Esophagus squamous epithelium (tissue), 5 donors: ENCODE data around the gene ASIC3. TPM values are rescaled to one million over a fixed set of nuclear protein-coding genes. Genes with fewer than 3 reads are reported as not detected.

Experiments
- DNase-seq: peaks from one replicate; lab custom pipeline; 2025; lab: John Stamatoyannopoulos, UW
- H3K27ac ChIP-seq, 4 donors: fragments of 200-600 bp; sonication (generic); one replicate each; pipeline ENCODE4 v1.5.1; 2016 to 2019; ENCODE audit warnings: mild to moderate bottlenecking in 1 of 4
- H3K27me3 ChIP-seq, 4 donors: fragments of 200-600 bp; sonication (generic); 1 replicate in 3 of 4; 2 replicates in 1 of 4; pipeline versions ENCODE4 v1.5.1 to v1.6.0; 2017 to 2021; ENCODE audit warnings: antibody characterized with exemption in 1 of 4
- H3K36me3 ChIP-seq, 3 donors: fragments of 200-600 bp; sonication (generic); one replicate each; pipeline ENCODE4 v1.5.1; 2016 to 2019
- H3K4me1 ChIP-seq, 3 donors: fragments of 200-600 bp; sonication (generic); one replicate each; pipeline ENCODE4 v1.5.1; 2017 to 2019
- H3K4me3 ChIP-seq, 4 donors: fragments of 200-600 bp; sonication (generic); 1 replicate in 3 of 4; 2 replicates in 1 of 4; pipeline ENCODE4 v1.5.1; 2016 to 2019; ENCODE audit warnings: mild to moderate bottlenecking in 2 of 4, moderate library complexity in 1 of 4
- H3K9me3 ChIP-seq, 3 donors: fragments of 200-600 bp; sonication (generic); one replicate each; pipeline ENCODE4 v1.5.1; 2016 to 2019
- CTCF ChIP-seq, 6 experiments: fragments of 450-650 bp in 4 of 6; fragments of 200-600 bp in 2 of 6; sonication (generic) in 2 of 6; IDR thresholded peaks; one replicate each; pipeline ENCODE4 v1.5.1; 2016 to 2019; ENCODE audit warnings: antibody characterized with exemption in 6 of 6, mild to moderate bottlenecking in 4 of 6, moderate library complexity in 4 of 6
- POLR2A ChIP-seq, 4 donors: fragments of 450-650 bp; IDR thresholded peaks; one replicate each; pipeline ENCODE4 v1.6.1; 2017; ENCODE audit warnings: antibody characterized with exemption in 4 of 4, mild to moderate bottlenecking in 4 of 4, moderate library complexity in 3 of 4
- WGBS, 2 donors: methylation state at CpG; one replicate each; pipeline ENCODE4 v1.1.5; 2018; 5-methylcytosine and 5-hydroxymethylcytosine counted together
- intact Hi-C: fragments of 100-400 bp; cut with DNase I; formaldehyde crosslinking; loops from one replicate; pipeline ENCODE4 v1.15.0; 2022
- total RNA-seq, 4 donors: library from RNA; depleted of rRNA; stranded (reverse); fragments of >200 nt; gene quantifications; one replicate each; pipeline ENCODE4 v1.1.0, GENCODE V29; 2016
- donor health status: DM: yes; HTN: yes; CAD: no.

Gene ASIC3
- total RNA-seq, 4 donors from 2014 or later = 0.40 to 0.95 TPM; not detected in 2

DNA sequence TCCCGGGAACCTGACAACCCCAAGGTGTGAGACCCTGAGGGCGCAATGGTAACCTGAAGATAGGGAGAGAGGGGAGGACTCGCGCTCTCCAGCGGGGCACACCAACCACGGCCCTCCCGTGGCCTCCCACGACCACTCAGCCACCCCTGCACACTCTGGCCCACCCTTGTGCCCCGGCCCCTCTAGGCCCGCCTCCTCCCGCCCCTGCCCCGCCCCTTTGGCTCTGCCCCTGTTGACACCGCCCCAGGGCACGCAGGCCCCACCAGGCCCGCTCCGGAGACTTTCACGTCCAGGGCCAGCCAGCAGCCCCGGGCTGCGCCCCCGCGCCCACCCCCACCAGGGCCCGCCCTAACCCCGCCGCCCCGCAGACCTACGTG lies 35.0 kb upstream of the ASIC3 start:
- WGBS, 2 donors = 7 to 67% methylated on average over 1 to 6 of the region's 26 CpGs
- peaks cover 0 to 97% (median 5%) of the 10 kb centered on the region in 4 donors for H3K27me3 ChIP-seq
- peaks cover 20 to 78% (median 25%) of the 10 kb centered on the region in 3 donors for H3K4me1 ChIP-seq
- peak overlapping the region; percentile 1 to 55 (median 28) for H3K4me3 ChIP-seq
- peak overlapping the region in 1 of 4 donors; percentile 34 for H3K27ac ChIP-seq
- no peaks in the 10 kb centered on the region for H3K9me3 ChIP-seq
- no peaks in the 10 kb centered on the region for H3K36me3 ChIP-seq
- intact Hi-C loops = no loop called here
- TF ChIP-seq CTCF (IDR thresholded peaks at IDR 0.05) (no peak), POLR2A (IDR thresholded peaks at IDR 0.05) (no peak)
- DNase-seq = no peak

GRCh38 chr7:151013733-151014497 lies 34.4 kb upstream of the ASIC3 start:
- TF ChIP-seq CTCF (IDR thresholded peaks at IDR 0.05) (peak in 1 of 6 experiments; percentile 23), POLR2A (IDR thresholded peaks at IDR 0.05) (peak in 1 of 4 donors; percentile 6)
- intact Hi-C loops = no loop called here
- peak overlapping the region; percentile 1 to 55 (median 28) for H3K4me3 ChIP-seq
- no peaks in the 10 kb centered on the region for H3K9me3 ChIP-seq
- peaks cover 0 to 98% (median 5%) of the 10 kb centered on the region in 4 donors for H3K27me3 ChIP-seq
- peak overlapping the region in 2 of 4 donors; percentile 0 to 49 for H3K27ac ChIP-seq
- H3K4me1 ChIP-seq = peaks cover 25 to 78% (median 29%) of the 10 kb centered on the region in 3 donors
- 30 to 32% methylated on average over 16 to 24 of the region's 55 CpGs for WGBS, 2 donors
- H3K36me3 ChIP-seq = no peaks in the 10 kb centered on the region
- peak; percentile 29 for DNase-seq

DNA sequence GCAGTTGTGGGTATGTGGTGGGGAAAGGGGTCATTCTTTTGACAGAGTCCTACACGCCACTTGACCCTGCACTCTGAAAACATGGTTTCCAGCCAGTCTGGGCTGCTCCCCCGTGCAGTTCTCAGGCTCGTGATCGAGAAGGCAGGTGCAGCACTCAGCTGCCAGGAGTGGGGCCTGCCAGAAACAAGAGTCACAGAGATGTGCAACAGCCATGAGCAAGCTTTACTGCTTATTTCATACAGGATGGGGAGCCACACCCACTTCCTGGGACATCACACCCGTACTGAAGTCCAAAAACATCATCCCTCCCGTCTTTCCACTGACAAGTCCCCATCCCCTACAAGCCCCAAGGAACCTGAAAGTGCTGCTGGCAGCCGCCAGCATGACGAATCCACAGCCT lies 33.4 kb upstream of the ASIC3 start:
- WGBS, 2 donors = 55 to 58% methylated on average over 5 to 8 of the region's 8 CpGs
- no peak for DNase-seq
- H3K4me1 ChIP-seq = peaks cover 32 to 78% (median 32%) of the 10 kb centered on the region in 3 donors
- intact Hi-C loops = no loop called here
- no peak overlapping the region for H3K27ac ChIP-seq
- H3K36me3 ChIP-seq = no peaks in the 10 kb centered on the region
- peaks cover 0 to 98% (median 7%) of the 10 kb centered on the region in 4 donors for H3K27me3 ChIP-seq
- TF ChIP-seq CTCF (IDR thresholded peaks at IDR 0.05) = no peak
- no peak for TF ChIP-seq POLR2A (IDR thresholded peaks at IDR 0.05)
- H3K4me3 ChIP-seq = no peak overlapping the region
- H3K9me3 ChIP-seq = no peaks in the 10 kb centered on the region

- TF ChIP-seq POLR2A (IDR thresholded peaks at IDR 0.05) (no peak), CTCF (IDR thresholded peaks at IDR 0.05) (no peak)
- intact Hi-C loops = no loop called here
These were observed 32.4 kb upstream of the ASIC3 start for GRCh38 chr7:151015967-151016366.

DNA sequence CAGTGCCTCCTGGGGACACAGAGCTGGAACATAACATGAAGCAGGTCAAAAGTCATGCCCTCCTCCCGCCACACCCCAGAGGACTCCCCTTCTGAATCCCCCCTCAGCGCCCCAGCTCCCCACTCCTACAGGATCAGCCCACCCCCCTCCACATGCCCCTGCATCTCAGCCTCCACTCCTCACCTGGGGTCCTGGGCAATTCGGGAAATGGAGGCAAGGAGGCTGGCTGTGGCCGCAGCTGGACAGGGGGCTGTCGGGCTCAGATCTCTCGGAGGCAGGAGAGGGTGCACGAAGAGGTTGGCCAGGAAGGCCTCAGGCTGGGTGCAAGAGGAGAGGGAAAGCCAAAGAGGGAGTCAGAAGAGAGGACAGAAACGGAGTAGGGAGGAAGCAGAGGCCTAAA lies 31.8 kb upstream of the ASIC3 start:
- no peaks in the 10 kb centered on the region for H3K36me3 ChIP-seq
- no peak overlapping the region for H3K27ac ChIP-seq
- no peaks in the 10 kb centered on the region for H3K9me3 ChIP-seq
- TF ChIP-seq POLR2A (IDR thresholded peaks at IDR 0.05) (no peak), CTCF (IDR thresholded peaks at IDR 0.05) (no peak)
- H3K27me3 ChIP-seq = peaks cover 0 to 96% (median 7%) of the 10 kb centered on the region in 4 donors
- no peak overlapping the region for H3K4me3 ChIP-seq
- H3K4me1 ChIP-seq = peaks cover 23 to 65% (median 29%) of the 10 kb centered on the region in 3 donors
- 83 to 87% methylated on average over 6 to 7 of the region's 8 CpGs for WGBS, 2 donors
- no peak for DNase-seq
- intact Hi-C loops = no loop called here

More at GRCh38 chr7:151015967-151016366, 32.4 kb upstream of the ASIC3 start:
- no peak overlapping the region for H3K4me3 ChIP-seq
- no peaks in the 10 kb centered on the region for H3K36me3 ChIP-seq
- H3K27ac ChIP-seq = no peak overlapping the region
- H3K4me1 ChIP-seq = peaks cover 23 to 71% (median 29%) of the 10 kb centered on the region in 3 donors
- H3K9me3 ChIP-seq = no peaks in the 10 kb centered on the region
- peaks cover 0 to 98% (median 7%) of the 10 kb centered on the region in 4 donors for H3K27me3 ChIP-seq
- no peak for DNase-seq
- WGBS, 2 donors = 100% methylated on average over 1 of the region's 5 CpGs; no CpG with 5 or more reads in 1 of the 2 donors
